SK-N-SH (cell line): ENCODE results near the gene CFAP100. TPM values are rescaled to one million over a fixed set of nuclear protein-coding genes. Genes with fewer than 3 reads are reported as not detected.

Source experiments
- CTCF ChIA-PET: fragments of 300-600, 350-600 bp; formaldehyde crosslinking; extraction: SDS; loops from one replicate; lab custom pipeline; 2021; lab: Yijun Ruan, JAX
- POLR2A ChIA-PET: fragments of 350-600 bp; sonication (Branson Sonifier 250); formaldehyde crosslinking; extraction: SDS; loops from one replicate; lab custom pipeline; 2020; ENCODE audit warnings: antibody characterized with exemption, inconsistent platforms; lab: Yijun Ruan, JAX
- DNase-seq: peaks from one replicate; pipeline ENCODE4 v3.0.0; 2012
- H2AFZ ChIP-seq: fragments of 200-600 bp; sonication (generic); 2 replicates; pipeline ENCODE4 v1.8.1; 2016; ENCODE audit warnings: antibody characterized with exemption, mild to moderate bottlenecking, low read depth
- H3F3A ChIP-seq: fragments of 200-600 bp; sonication (generic); replicated peaks from 2 replicates; pipeline ENCODE3; 2016; ENCODE audit warnings: antibody characterized with exemption, mild to moderate bottlenecking; ENCODE audit not compliant: insufficient read depth
- H3K27ac ChIP-seq, 2 experiments: fragments of 200-500 bp in 1 of 2; fragments of 200-600 bp in 1 of 2; sonication (Bioruptor generic) in 1 of 2; sonication (generic), shearing (Covaris generic) in 1 of 2; 2 replicates each; pipeline versions ENCODE4 v1.5.1 to v1.6.1; 2014 to 2016; ENCODE audit warnings: low read depth in 2 of 2, inconsistent platforms in 1 of 2, low read length in 1 of 2, mild to moderate bottlenecking in 1 of 2, mixed read lengths in 1 of 2
- H3K27me3 ChIP-seq: fragments of 200-600 bp; sonication (generic), shearing (Covaris generic); 2 replicates; pipeline ENCODE4 v1.6.1; 2016; ENCODE audit warnings: mixed run types; ENCODE audit not compliant: insufficient read depth
- H3K36me3 ChIP-seq, 2 experiments: fragments of 200-500 bp in 1 of 2; fragments of 200-600 bp in 1 of 2; sonication (Bioruptor generic) in 1 of 2; sonication (generic) in 1 of 2; replicated peaks in 1 of 2; 2 replicates each; pipeline versions ENCODE3 to v1.5.1; 2014 to 2016; ENCODE audit warnings: low read length in 1 of 2, mild to moderate bottlenecking in 1 of 2; ENCODE audit not compliant: insufficient read depth in 2 of 2, control insufficient read depth in 1 of 2
- H3K4me1 ChIP-seq, 2 experiments: fragments of 200-500 bp in 1 of 2; fragments of 200-600 bp in 1 of 2; sonication (Bioruptor generic) in 1 of 2; sonication (generic), shearing (Covaris generic) in 1 of 2; 2 replicates each; pipeline versions ENCODE4 v1.5.1 to v1.6.1; 2014 to 2016; ENCODE audit warnings: low read depth in 1 of 2, low read length in 1 of 2, mixed run types in 1 of 2; ENCODE audit not compliant: insufficient read depth in 2 of 2, control insufficient read depth in 1 of 2
- H3K4me2 ChIP-seq: fragments of 200-600 bp; sonication (generic), shearing (Covaris generic); 2 replicates; pipeline ENCODE4 v1.6.1; 2017; ENCODE audit warnings: mixed run types
- H3K4me3 ChIP-seq, 2 experiments: fragments of 200-500 bp in 1 of 2; fragments of 200-600 bp in 1 of 2; sonication (Bioruptor generic) in 1 of 2; sonication (generic), shearing (Covaris generic) in 1 of 2; 2 replicates each; pipeline versions ENCODE4 v1.5.1 to v1.8.1; 2014 to 2016; ENCODE audit warnings: low read depth in 2 of 2, inconsistent platforms in 1 of 2, low read length in 1 of 2, mild to moderate bottlenecking in 1 of 2, mixed read lengths in 1 of 2, moderate library complexity in 1 of 2
- H3K79me2 ChIP-seq: fragments of 200-600 bp; sonication (generic); 2 replicates; pipeline ENCODE4 v1.8.1; 2017; ENCODE audit warnings: mild to moderate bottlenecking; ENCODE audit not compliant: insufficient read depth
- H3K9ac ChIP-seq: fragments of 200-600 bp; sonication (generic); 2 replicates; pipeline ENCODE4 v1.6.1; 2017; ENCODE audit warnings: mixed run types
- H3K9me2 ChIP-seq: fragments of 200-600 bp; sonication (generic); 2 replicates; pipeline ENCODE4 v1.6.1; 2017; ENCODE audit warnings: mixed run types
- H3K9me3 ChIP-seq: fragments of 200-600 bp; sonication (generic); 2 replicates; pipeline ENCODE4 v1.6.1; 2017; ENCODE audit warnings: mixed run types, mild to moderate bottlenecking, moderate library complexity
- H4K20me1 ChIP-seq: fragments of 200-600 bp; sonication (generic); 2 replicates; pipeline ENCODE4 v1.6.1; 2017; ENCODE audit warnings: mild to moderate bottlenecking, mixed run types; ENCODE audit not compliant: insufficient read depth
- CHD2 ChIP-seq: fragments of 150-350 bp; IDR thresholded peaks from 2 replicates; pipeline ENCODE4 v1.6.1; 2018; ENCODE audit warnings: low read length; ENCODE audit not compliant: partially characterized antibody
- EP300 ChIP-seq, 2 experiments: IDR thresholded peaks; 2 replicates each; pipeline versions ENCODE4 v1.4.0 to v1.6.1; 2012; ENCODE audit warnings: borderline replicate concordance in 1 of 2, low read depth in 1 of 2, low read length in 1 of 2
- FOSL2 ChIP-seq: IDR thresholded peaks from 2 replicates; pipeline ENCODE4 v1.4.0; 2012; ENCODE audit warnings: low read depth, mild to moderate bottlenecking, moderate library complexity, borderline replicate concordance
- FOXM1 ChIP-seq: IDR thresholded peaks from 2 replicates; pipeline ENCODE4 v1.4.0; 2012; ENCODE audit warnings: low read depth, mild to moderate bottlenecking
- GATA2 ChIP-seq: sonication (generic); formaldehyde crosslinking; IDR thresholded peaks from 2 replicates; pipeline ENCODE4 v1.5.0; 2020; ENCODE audit warnings: mild to moderate bottlenecking, missing genetic modification reagents
- SMC3 ChIP-seq: IDR thresholded peaks from 2 replicates; pipeline ENCODE4 v1.6.1; 2012; ENCODE audit warnings: low read depth, low read length, improper control_type of control experiment
- TAF1 ChIP-seq: IDR thresholded peaks from 2 replicates; pipeline ENCODE4 v1.6.1; 2012; ENCODE audit warnings: low read depth, mild to moderate bottlenecking, low read length, moderate library complexity, borderline replicate concordance
- TCF12 ChIP-seq: IDR thresholded peaks from 2 replicates; pipeline ENCODE4 v1.4.0; 2012
- TEAD4 ChIP-seq: IDR thresholded peaks from 2 replicates; pipeline ENCODE4 v1.4.0; 2012; ENCODE audit warnings: mild to moderate bottlenecking, borderline replicate concordance; ENCODE audit not compliant: insufficient read depth
- WGBS: methylation state at CpG from one replicate; pipeline ENCODE4 v1.1.6; 2017; ENCODE audit warnings: low lambda C conversion rate; 5-methylcytosine and 5-hydroxymethylcytosine counted together
- polyA plus RNA-seq, 3 experiments: library from polyadenylated mRNA; depleted of rRNA; stranded (reverse); fragments of >200 nt; gene quantifications; 2 replicates each; pipeline ENCODE4 v1.2.3, GENCODE V29; 2012
- TF ChIP-seq, protein P1 (sequence below): fragments of 200-600 bp; sonication (generic); IDR thresholded peaks from 2 replicates; pipeline ENCODE4 v1.6.1; 2017; ENCODE audit warnings: antibody characterized with exemption, mild to moderate bottlenecking, moderate library complexity
- TF ChIP-seq, protein P2 (sequence below): fragments of 150-350 bp; IDR thresholded peaks from 2 replicates; pipeline ENCODE4 v1.6.1; 2017; ENCODE audit warnings: antibody characterized with exemption, low read length, low read depth, borderline replicate concordance
- TF ChIP-seq, protein P3 (sequence below): IDR thresholded peaks from 2 replicates; pipeline ENCODE4 v1.6.1; 2012; ENCODE audit warnings: mild to moderate bottlenecking, low read depth, low read length, moderate library complexity
- TF ChIP-seq, protein P4 (sequence below): IDR thresholded peaks from 2 replicates; pipeline ENCODE4 v1.4.0; 2012; ENCODE audit warnings: low read depth, borderline replicate concordance
- TF ChIP-seq, protein P5 (sequence below): fragments of 150-350 bp; IDR thresholded peaks from 2 replicates; pipeline ENCODE4 v1.6.1; 2016; ENCODE audit warnings: mild to moderate bottlenecking, low read depth, low read length
- TF ChIP-seq, protein P6 (sequence below): IDR thresholded peaks from 2 replicates; pipeline ENCODE4 v1.4.0; 2012; ENCODE audit warnings: low read depth

CFAP100 gene
- polyA plus RNA-seq, 1 of the 3 experiments (the other 2 are of a cell fraction) = not detected

DNA sequence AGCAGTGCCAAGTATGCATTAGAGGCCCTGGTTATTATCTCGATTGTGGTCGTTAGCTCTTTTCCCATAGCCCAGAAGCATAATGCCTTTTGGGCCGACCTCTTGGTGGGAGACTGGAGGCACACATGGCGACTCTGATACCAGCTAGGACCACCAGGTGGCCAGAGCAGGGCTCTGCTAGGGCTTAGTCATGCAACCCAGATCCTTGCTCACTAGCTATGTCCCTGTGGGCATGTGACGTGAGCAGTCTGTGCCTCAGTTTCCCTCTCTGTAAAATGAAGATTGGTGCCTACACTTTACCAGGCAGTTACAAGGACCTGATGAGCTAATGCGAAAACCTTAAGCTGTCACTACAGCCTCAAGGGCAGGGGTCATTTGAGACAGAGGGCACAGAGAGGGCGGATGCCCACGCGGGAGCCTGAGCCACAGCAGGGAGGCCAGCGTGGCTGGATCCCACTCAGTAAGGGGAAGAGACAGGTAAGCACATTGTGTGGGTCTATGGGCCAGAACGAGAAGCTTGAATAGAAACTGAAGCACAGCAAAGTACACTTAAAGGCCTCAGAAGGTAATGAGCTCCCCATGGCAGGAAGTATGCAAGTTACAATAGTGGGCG is 46.3 kb upstream of the CFAP100 start:
- ChIA-PET POLR2A (no interaction called here), CTCF (interaction anchor here (1.1 to 2.0 kb wide), 7 partner anchors 9 to 214 kb away, joined by 3 to 13 read pairs (median 4); partner anchors contain the start of genes ALDH1L1 and KLF15)
- Histone ChIP-seq H4K20me1 (no peaks in the 10 kb centered on the region), H3K9me3 (no peaks in the 10 kb centered on the region), H3K27ac (no peak overlapping the region), H3K79me2 (no peaks in the 10 kb centered on the region), H3K9ac (no peak overlapping the region), H3K4me3 (no peak overlapping the region), H3K27me3 (no peaks in the 10 kb centered on the region), H3F3A (no peaks in the 10 kb centered on the region), H2AFZ (no peak overlapping the region), H3K4me2 (no peak overlapping the region), H3K4me1 (no peaks in the 10 kb centered on the region; a peak in 1 of 4 replicates), H3K9me2 (no peaks in the 10 kb centered on the region), H3K36me3 (no peaks in the 10 kb centered on the region)
- 69% methylated on average over 11 of the region's 12 CpGs for WGBS
- TF ChIP-seq, protein P1, sequence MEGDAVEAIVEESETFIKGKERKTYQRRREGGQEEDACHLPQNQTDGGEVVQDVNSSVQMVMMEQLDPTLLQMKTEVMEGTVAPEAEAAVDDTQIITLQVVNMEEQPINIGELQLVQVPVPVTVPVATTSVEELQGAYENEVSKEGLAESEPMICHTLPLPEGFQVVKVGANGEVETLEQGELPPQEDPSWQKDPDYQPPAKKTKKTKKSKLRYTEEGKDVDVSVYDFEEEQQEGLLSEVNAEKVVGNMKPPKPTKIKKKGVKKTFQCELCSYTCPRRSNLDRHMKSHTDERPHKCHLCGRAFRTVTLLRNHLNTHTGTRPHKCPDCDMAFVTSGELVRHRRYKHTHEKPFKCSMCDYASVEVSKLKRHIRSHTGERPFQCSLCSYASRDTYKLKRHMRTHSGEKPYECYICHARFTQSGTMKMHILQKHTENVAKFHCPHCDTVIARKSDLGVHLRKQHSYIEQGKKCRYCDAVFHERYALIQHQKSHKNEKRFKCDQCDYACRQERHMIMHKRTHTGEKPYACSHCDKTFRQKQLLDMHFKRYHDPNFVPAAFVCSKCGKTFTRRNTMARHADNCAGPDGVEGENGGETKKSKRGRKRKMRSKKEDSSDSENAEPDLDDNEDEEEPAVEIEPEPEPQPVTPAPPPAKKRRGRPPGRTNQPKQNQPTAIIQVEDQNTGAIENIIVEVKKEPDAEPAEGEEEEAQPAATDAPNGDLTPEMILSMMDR = no peak
- TF ChIP-seq, protein P2, sequence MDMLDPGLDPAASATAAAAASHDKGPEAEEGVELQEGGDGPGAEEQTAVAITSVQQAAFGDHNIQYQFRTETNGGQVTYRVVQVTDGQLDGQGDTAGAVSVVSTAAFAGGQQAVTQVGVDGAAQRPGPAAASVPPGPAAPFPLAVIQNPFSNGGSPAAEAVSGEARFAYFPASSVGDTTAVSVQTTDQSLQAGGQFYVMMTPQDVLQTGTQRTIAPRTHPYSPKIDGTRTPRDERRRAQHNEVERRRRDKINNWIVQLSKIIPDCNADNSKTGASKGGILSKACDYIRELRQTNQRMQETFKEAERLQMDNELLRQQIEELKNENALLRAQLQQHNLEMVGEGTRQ = no peak
- TF ChIP-seq EP300 (IDR thresholded peaks at IDR 0.05; ENCODE audit: borderline replicate concordance in 1 of 2, low read depth in 1 of 2, low read length in 1 of 2) (no peak), TAF1 (no peak), FOXM1 (no peak), TCF12 (no peak), FOSL2 (no peak), TEAD4 (no peak), SMC3 (no peak), GATA2 (CRISPR knock-in tag) (no peak), CHD2 (no peak)
- TF ChIP-seq, protein P3, sequence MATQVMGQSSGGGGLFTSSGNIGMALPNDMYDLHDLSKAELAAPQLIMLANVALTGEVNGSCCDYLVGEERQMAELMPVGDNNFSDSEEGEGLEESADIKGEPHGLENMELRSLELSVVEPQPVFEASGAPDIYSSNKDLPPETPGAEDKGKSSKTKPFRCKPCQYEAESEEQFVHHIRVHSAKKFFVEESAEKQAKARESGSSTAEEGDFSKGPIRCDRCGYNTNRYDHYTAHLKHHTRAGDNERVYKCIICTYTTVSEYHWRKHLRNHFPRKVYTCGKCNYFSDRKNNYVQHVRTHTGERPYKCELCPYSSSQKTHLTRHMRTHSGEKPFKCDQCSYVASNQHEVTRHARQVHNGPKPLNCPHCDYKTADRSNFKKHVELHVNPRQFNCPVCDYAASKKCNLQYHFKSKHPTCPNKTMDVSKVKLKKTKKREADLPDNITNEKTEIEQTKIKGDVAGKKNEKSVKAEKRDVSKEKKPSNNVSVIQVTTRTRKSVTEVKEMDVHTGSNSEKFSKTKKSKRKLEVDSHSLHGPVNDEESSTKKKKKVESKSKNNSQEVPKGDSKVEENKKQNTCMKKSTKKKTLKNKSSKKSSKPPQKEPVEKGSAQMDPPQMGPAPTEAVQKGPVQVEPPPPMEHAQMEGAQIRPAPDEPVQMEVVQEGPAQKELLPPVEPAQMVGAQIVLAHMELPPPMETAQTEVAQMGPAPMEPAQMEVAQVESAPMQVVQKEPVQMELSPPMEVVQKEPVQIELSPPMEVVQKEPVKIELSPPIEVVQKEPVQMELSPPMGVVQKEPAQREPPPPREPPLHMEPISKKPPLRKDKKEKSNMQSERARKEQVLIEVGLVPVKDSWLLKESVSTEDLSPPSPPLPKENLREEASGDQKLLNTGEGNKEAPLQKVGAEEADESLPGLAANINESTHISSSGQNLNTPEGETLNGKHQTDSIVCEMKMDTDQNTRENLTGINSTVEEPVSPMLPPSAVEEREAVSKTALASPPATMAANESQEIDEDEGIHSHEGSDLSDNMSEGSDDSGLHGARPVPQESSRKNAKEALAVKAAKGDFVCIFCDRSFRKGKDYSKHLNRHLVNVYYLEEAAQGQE = no peak
- TF ChIP-seq, protein P4, sequence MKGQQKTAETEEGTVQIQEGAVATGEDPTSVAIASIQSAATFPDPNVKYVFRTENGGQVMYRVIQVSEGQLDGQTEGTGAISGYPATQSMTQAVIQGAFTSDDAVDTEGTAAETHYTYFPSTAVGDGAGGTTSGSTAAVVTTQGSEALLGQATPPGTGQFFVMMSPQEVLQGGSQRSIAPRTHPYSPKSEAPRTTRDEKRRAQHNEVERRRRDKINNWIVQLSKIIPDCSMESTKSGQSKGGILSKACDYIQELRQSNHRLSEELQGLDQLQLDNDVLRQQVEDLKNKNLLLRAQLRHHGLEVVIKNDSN = no peak
- TF ChIP-seq, protein P5, sequence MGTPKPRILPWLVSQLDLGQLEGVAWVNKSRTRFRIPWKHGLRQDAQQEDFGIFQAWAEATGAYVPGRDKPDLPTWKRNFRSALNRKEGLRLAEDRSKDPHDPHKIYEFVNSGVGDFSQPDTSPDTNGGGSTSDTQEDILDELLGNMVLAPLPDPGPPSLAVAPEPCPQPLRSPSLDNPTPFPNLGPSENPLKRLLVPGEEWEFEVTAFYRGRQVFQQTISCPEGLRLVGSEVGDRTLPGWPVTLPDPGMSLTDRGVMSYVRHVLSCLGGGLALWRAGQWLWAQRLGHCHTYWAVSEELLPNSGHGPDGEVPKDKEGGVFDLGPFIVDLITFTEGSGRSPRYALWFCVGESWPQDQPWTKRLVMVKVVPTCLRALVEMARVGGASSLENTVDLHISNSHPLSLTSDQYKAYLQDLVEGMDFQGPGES = no peak
- TF ChIP-seq, protein P6, sequence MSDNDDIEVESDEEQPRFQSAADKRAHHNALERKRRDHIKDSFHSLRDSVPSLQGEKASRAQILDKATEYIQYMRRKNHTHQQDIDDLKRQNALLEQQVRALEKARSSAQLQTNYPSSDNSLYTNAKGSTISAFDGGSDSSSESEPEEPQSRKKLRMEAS = no peak
- DNase-seq = peak; percentile 49
